OCI-LY1 (cell line): Measurements from ENCODE around the gene VARS2.

Experiments
- EZH2 ChIP-seq: fragments of 200-600 bp; sonication (generic), shearing (Covaris generic); IDR thresholded peaks from 2 replicates; pipeline ENCODE4 v1.8.0; 2017; ENCODE audit warnings: borderline replicate concordance, mixed run types, mild to moderate bottlenecking, antibody characterized with exemption, low read length, moderate library complexity, mixed read lengths
- TF ChIP-seq, protein P1 (sequence below): fragments of 200-600 bp; sonication (generic), shearing (Covaris generic); IDR thresholded peaks from 2 replicates; pipeline ENCODE4 v1.5.1; 2017; ENCODE audit warnings: mild to moderate bottlenecking, antibody characterized with exemption, low read length, moderate library complexity, mixed read lengths

DNA sequence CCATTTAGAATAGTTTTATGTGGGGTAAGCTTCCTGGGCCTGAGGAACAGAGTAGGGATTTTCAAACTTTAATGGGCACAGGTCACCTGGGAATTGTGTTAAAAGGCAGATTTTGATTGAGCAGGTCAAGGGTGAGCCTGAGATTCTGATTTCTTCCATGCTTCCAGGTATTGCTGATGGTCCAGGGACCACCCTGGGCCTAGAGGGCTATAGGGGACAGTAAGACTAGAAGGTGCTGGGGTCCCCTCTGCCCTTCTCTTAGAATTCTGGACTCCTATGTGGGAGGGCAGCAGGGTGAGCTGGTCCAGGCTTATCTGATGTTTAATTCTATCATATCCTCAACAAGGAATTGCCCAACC lies 27.2 kb upstream of the VARS2 start:
- TF ChIP-seq, protein P1, sequence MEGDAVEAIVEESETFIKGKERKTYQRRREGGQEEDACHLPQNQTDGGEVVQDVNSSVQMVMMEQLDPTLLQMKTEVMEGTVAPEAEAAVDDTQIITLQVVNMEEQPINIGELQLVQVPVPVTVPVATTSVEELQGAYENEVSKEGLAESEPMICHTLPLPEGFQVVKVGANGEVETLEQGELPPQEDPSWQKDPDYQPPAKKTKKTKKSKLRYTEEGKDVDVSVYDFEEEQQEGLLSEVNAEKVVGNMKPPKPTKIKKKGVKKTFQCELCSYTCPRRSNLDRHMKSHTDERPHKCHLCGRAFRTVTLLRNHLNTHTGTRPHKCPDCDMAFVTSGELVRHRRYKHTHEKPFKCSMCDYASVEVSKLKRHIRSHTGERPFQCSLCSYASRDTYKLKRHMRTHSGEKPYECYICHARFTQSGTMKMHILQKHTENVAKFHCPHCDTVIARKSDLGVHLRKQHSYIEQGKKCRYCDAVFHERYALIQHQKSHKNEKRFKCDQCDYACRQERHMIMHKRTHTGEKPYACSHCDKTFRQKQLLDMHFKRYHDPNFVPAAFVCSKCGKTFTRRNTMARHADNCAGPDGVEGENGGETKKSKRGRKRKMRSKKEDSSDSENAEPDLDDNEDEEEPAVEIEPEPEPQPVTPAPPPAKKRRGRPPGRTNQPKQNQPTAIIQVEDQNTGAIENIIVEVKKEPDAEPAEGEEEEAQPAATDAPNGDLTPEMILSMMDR, result no peak
- TF ChIP-seq EZH2, result no peak
